ENCODE data around the gene TMEM132D. TPM values are rescaled to one million over a fixed set of nuclear protein-coding genes. Genes with fewer than 3 reads are reported as not detected.

TMEM132D gene
- total RNA-seq, 1 donor from 2014 or later = 16.5 TPM

GRCh38 chr12:129619271-129619670, 284.6 kb downstream of the TMEM132D start:
- Mint-ChIP-seq H3K9me3 (ENCODE audit: unreplicated experiment) (peaks cover 5% of the 10 kb centered on the region), H3K4me1 (ENCODE audit: low read depth, unreplicated experiment) (no peaks in the 10 kb centered on the region), H3K27me3 (ENCODE audit: unreplicated experiment) (peaks cover 2% of the 10 kb centered on the region), H3K36me3 (ENCODE audit: unreplicated experiment) (peaks cover 8% of the 10 kb centered on the region), H3K27ac (ENCODE audit: unreplicated experiment) (no peak overlapping the region), H3K4me3 (ENCODE audit: unreplicated experiment) (no peak overlapping the region)
- TF ChIP-seq, protein P1, sequence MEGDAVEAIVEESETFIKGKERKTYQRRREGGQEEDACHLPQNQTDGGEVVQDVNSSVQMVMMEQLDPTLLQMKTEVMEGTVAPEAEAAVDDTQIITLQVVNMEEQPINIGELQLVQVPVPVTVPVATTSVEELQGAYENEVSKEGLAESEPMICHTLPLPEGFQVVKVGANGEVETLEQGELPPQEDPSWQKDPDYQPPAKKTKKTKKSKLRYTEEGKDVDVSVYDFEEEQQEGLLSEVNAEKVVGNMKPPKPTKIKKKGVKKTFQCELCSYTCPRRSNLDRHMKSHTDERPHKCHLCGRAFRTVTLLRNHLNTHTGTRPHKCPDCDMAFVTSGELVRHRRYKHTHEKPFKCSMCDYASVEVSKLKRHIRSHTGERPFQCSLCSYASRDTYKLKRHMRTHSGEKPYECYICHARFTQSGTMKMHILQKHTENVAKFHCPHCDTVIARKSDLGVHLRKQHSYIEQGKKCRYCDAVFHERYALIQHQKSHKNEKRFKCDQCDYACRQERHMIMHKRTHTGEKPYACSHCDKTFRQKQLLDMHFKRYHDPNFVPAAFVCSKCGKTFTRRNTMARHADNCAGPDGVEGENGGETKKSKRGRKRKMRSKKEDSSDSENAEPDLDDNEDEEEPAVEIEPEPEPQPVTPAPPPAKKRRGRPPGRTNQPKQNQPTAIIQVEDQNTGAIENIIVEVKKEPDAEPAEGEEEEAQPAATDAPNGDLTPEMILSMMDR (IDR thresholded peaks at IDR 0.05; ENCODE audit: partially characterized antibody, unreplicated experiment) = no peak
- no peak for DNase-seq

GRCh38 chr12:129617849-129618248, 286.0 kb downstream of the TMEM132D start:
- Mint-ChIP-seq H3K27ac (ENCODE audit: unreplicated experiment) (no peak overlapping the region), H3K4me3 (ENCODE audit: unreplicated experiment) (no peak overlapping the region), H3K27me3 (ENCODE audit: unreplicated experiment) (peaks cover 4% of the 10 kb centered on the region), H3K36me3 (ENCODE audit: unreplicated experiment) (peaks cover 8% of the 10 kb centered on the region), H3K9me3 (ENCODE audit: unreplicated experiment) (peaks cover 5% of the 10 kb centered on the region), H3K4me1 (ENCODE audit: low read depth, unreplicated experiment) (no peaks in the 10 kb centered on the region)
- TF ChIP-seq, protein P1 (IDR thresholded peaks at IDR 0.05; ENCODE audit: partially characterized antibody, unreplicated experiment) = no peak
- no peak for DNase-seq

DNA sequence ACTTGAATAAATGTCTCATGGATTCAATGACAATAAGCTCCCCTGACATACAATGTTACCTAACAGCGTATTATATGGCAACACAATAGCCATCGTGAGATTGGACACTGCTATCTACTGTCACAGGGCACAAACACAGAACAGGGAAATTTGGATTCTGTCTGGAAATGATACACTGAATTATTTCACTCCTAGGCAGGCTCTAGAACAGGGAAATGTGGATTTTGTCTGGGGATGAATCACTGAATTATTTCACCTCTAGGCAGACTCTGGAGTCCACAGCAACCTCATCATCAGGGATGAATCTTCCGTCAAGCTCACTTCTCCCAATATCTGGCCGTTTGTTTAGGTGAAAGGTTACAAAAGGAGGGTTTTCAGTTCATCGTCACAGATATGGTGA, 288.8 kb downstream of the TMEM132D start:
- no peak overlapping the region for H3K27ac Mint-ChIP-seq (ENCODE audit: unreplicated experiment)
- H3K9me3 Mint-ChIP-seq (ENCODE audit: unreplicated experiment) = peaks cover 2% of the 10 kb centered on the region
- peaks cover 2% of the 10 kb centered on the region for H3K27me3 Mint-ChIP-seq (ENCODE audit: unreplicated experiment)
- H3K4me3 Mint-ChIP-seq (ENCODE audit: unreplicated experiment) = no peak overlapping the region
- H3K4me1 Mint-ChIP-seq (ENCODE audit: low read depth, unreplicated experiment) = no peaks in the 10 kb centered on the region
- peaks cover 8% of the 10 kb centered on the region for H3K36me3 Mint-ChIP-seq (ENCODE audit: unreplicated experiment)
- DNase-seq = no peak
- TF ChIP-seq, protein P1 (IDR thresholded peaks at IDR 0.05; ENCODE audit: partially characterized antibody, unreplicated experiment) = no peak

DNA sequence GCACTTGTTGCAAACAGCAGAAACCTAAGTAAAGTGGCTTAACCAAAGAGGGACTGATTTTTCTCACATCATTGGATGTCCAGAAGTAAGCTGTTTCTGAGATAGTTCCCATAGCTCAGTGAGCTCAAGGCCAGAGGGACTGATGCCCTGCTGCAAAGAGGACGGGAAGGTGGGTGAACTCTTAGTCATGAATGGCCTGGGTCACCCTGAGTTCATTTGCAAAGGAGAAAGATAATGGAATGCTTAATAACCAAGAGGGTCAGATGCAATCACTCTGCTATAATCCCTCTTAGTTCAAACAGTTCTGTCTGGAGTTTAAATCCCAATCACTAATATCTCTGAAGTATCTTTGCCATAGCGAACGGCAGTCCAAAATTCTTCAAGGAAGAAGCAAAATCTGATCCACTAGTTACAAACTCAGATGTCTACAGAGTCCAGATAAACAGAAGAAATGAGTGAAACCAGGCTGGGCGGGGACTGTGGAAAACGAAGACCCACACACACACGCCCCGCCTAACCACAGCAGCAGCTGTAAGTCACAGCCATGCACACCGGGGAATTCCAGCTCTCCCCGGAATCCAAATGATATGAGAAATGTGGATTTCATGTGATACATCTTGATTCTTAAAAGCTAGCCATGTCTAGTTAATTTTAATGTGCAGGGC, 289.5 kb downstream of the TMEM132D start:
- H3K9me3 Mint-ChIP-seq (ENCODE audit: unreplicated experiment) = peaks cover 2% of the 10 kb centered on the region
- no peak overlapping the region for H3K4me3 Mint-ChIP-seq (ENCODE audit: unreplicated experiment)
- H3K27me3 Mint-ChIP-seq (ENCODE audit: unreplicated experiment) = peaks cover 2% of the 10 kb centered on the region
- H3K27ac Mint-ChIP-seq (ENCODE audit: unreplicated experiment) = no peak overlapping the region
- TF ChIP-seq, protein P1 (IDR thresholded peaks at IDR 0.05; ENCODE audit: partially characterized antibody, unreplicated experiment) = no peak
- no peak for DNase-seq
- H3K36me3 Mint-ChIP-seq (ENCODE audit: unreplicated experiment) = peaks cover 8% of the 10 kb centered on the region
- no peaks in the 10 kb centered on the region for H3K4me1 Mint-ChIP-seq (ENCODE audit: low read depth, unreplicated experiment)

GRCh38 chr12:129613314-129613713, 290.5 kb downstream of the TMEM132D start:
- H3K4me1 Mint-ChIP-seq (ENCODE audit: low read depth, unreplicated experiment) = peaks cover 3% of the 10 kb centered on the region
- H3K27me3 Mint-ChIP-seq (ENCODE audit: unreplicated experiment) = peaks cover 2% of the 10 kb centered on the region
- DNase-seq = no peak
- no peak overlapping the region for H3K27ac Mint-ChIP-seq (ENCODE audit: unreplicated experiment)
- TF ChIP-seq, protein P1 (IDR thresholded peaks at IDR 0.05; ENCODE audit: partially characterized antibody, unreplicated experiment) = no peak
- H3K36me3 Mint-ChIP-seq (ENCODE audit: unreplicated experiment) = peaks cover 8% of the 10 kb centered on the region
- H3K4me3 Mint-ChIP-seq (ENCODE audit: unreplicated experiment) = no peak overlapping the region
- H3K9me3 Mint-ChIP-seq (ENCODE audit: unreplicated experiment) = peaks cover 2% of the 10 kb centered on the region
